ENCODE data around the gene TEPSIN.
"Not testable (repeated sequence)": the region's sequence is repeated elsewhere in the genome, so short reads cannot be mapped to it uniquely, and the experiment has no call there.

The TEPSIN gene

GRCh38 chr17:81232616-81233241 lies 6.1 kb downstream of the TEPSIN start:
- Mint-ChIP-seq H3K27ac (no peak overlapping the region), H3K36me3 (peaks cover 28 to 33% of the 10 kb centered on the region in 2 donors), H3K27me3 (no peaks in the 10 kb centered on the region), H3K4me3 (no peak overlapping the region), H3K9me3 (no peaks in the 10 kb centered on the region), H3K4me1 (peaks cover 33 to 49% of the 10 kb centered on the region in 2 donors)
- ATAC-seq (replicated peaks) = no peak
- DNase-seq = no peak

GRCh38 chr17:81231766-81232581 lies 6.9 kb downstream of the TEPSIN start:
- peaks cover 28 to 37% of the 10 kb centered on the region in 2 donors for H3K36me3 Mint-ChIP-seq
- H3K27ac Mint-ChIP-seq = no peak overlapping the region
- no peak for DNase-seq
- no peak overlapping the region for H3K4me3 Mint-ChIP-seq
- no peak for ATAC-seq (replicated peaks)
- H3K9me3 Mint-ChIP-seq = no peaks in the 10 kb centered on the region
- peaks cover 31 to 47% of the 10 kb centered on the region in 2 donors for H3K4me1 Mint-ChIP-seq
- H3K27me3 Mint-ChIP-seq = no peaks in the 10 kb centered on the region

- Mint-ChIP-seq H3K9me3 (no peaks in the 10 kb centered on the region), H3K27me3 (no peaks in the 10 kb centered on the region), H3K4me3 (no peak overlapping the region), H3K36me3 (peaks cover 28 to 35% of the 10 kb centered on the region in 2 donors), H3K4me1 (peaks cover 30 to 40% of the 10 kb centered on the region in 2 donors), H3K27ac (peak overlapping the region; percentile 16)
- no peak for ATAC-seq (replicated peaks)
- no peak for DNase-seq
These were observed 7.7 kb downstream of the TEPSIN start for GRCh38 chr17:81231121-81231645.

GRCh38 chr17:81230043-81230820 lies 8.6 kb downstream of the TEPSIN start:
- Mint-ChIP-seq H3K27me3 (no peaks in the 10 kb centered on the region), H3K4me3 (no peak overlapping the region)
- no peak for ATAC-seq (replicated peaks)

GRCh38 chr17:81229666-81229920 lies 9.3 kb downstream of the TEPSIN start:
- Mint-ChIP-seq H3K36me3 (peaks cover 23 to 26% of the 10 kb centered on the region in 2 donors), H3K27me3 (no peaks in the 10 kb centered on the region), H3K27ac (peak overlapping the region; percentile 75), H3K4me3 (no peak overlapping the region), H3K9me3 (no peaks in the 10 kb centered on the region), H3K4me1 (peaks cover 22 to 29% of the 10 kb centered on the region in 2 donors)
- no peak for ATAC-seq (replicated peaks)
- no peak for DNase-seq

More at GRCh38 chr17:81230043-81230820, 8.6 kb downstream of the TEPSIN start:
- H3K27ac Mint-ChIP-seq = no peak overlapping the region
- H3K9me3 Mint-ChIP-seq = no peaks in the 10 kb centered on the region
- no peak for DNase-seq
- peaks cover 27 to 32% of the 10 kb centered on the region in 2 donors for H3K36me3 Mint-ChIP-seq
- H3K4me1 Mint-ChIP-seq = peaks cover 28 to 36% of the 10 kb centered on the region in 2 donors

GRCh38 chr17:81228834-81229665 lies 9.8 kb downstream of the TEPSIN start:
- H3K9me3 Mint-ChIP-seq = no peaks in the 10 kb centered on the region
- H3K36me3 Mint-ChIP-seq = peaks cover 18 to 24% of the 10 kb centered on the region in 2 donors
- H3K4me1 Mint-ChIP-seq = peaks cover 20 to 27% of the 10 kb centered on the region in 2 donors
- ATAC-seq (replicated peaks) (peak; percentile 26 to 28), DNase-seq (no peak)
- peak overlapping the region; percentile 73 for H3K27ac Mint-ChIP-seq
- no peak overlapping the region for H3K4me3 Mint-ChIP-seq
- H3K27me3 Mint-ChIP-seq = no peaks in the 10 kb centered on the region

GRCh38 chr17:81228420-81228819 lies 10.4 kb downstream of the TEPSIN start:
- Mint-ChIP-seq H3K4me3 (no peak overlapping the region), H3K27me3 (no peaks in the 10 kb centered on the region), H3K36me3 (peaks cover 18 to 24% of the 10 kb centered on the region in 2 donors), H3K27ac (peak overlapping the region; percentile 73), H3K4me1 (peaks cover 25 to 33% of the 10 kb centered on the region in 2 donors), H3K9me3 (no peaks in the 10 kb centered on the region)
- ATAC-seq (replicated peaks) = peak; percentile 87 to 89
- peak; percentile 55 for DNase-seq

GRCh38 chr17:81227630-81228029 lies 11.2 kb downstream of the TEPSIN start:
- DNase-seq; ATAC-seq (replicated peaks); H3K4me3 Mint-ChIP-seq; H3K27me3 Mint-ChIP-seq; H3K27ac Mint-ChIP-seq; H3K9me3 Mint-ChIP-seq: not testable (repeated sequence)
- Mint-ChIP-seq H3K4me1 (peaks cover 26 to 36% of the 10 kb centered on the region in 2 donors), H3K36me3 (peaks cover 18 to 24% of the 10 kb centered on the region in 2 donors)

- Mint-ChIP-seq H3K27me3 (no peaks in the 10 kb centered on the region), H3K36me3 (peaks cover 10 to 12% of the 10 kb centered on the region in 2 donors), H3K4me1 (peaks cover 22 to 38% of the 10 kb centered on the region in 2 donors), H3K4me3 (peak overlapping the region; percentile 84 to 88), H3K9me3 (no peaks in the 10 kb centered on the region), H3K27ac (peak overlapping the region; percentile 96)
- ATAC-seq (replicated peaks) (peak; percentile 21 to 22), DNase-seq (no peak)
These were observed 15.1 kb downstream of the TEPSIN start for GRCh38 chr17:81223762-81224130.

GRCh38 chr17:81222906-81223761 lies 15.7 kb downstream of the TEPSIN start, which contains the start of gene CEP131:
CEP131 (minus strand) TSS chr17:81222965; CDS start chr17:81220056, 2,909 bp downstream.
- Mint-ChIP-seq H3K4me1 (peaks cover 17 to 32% of the 10 kb centered on the region in 2 donors), H3K27me3 (no peaks in the 10 kb centered on the region), H3K4me3 (peak within 1 kb of the TSS; percentile 84 to 88), H3K36me3 (peaks cover 10% of the 10 kb centered on the region in 2 donors), H3K27ac (peak within 1 kb of the TSS; percentile 96), H3K9me3 (no peaks in the 10 kb centered on the region)
- DNase-seq (peak; percentile 99), ATAC-seq (replicated peaks) (peak; percentile 95)

GRCh38 chr17:81222620-81222905 lies 16.3 kb downstream of the TEPSIN start:
- peaks cover 7 to 13% of the 10 kb centered on the region in 2 donors for H3K36me3 Mint-ChIP-seq
- H3K27ac Mint-ChIP-seq = no peak overlapping the region
- H3K4me3 Mint-ChIP-seq = peak overlapping the region; percentile 79 to 88
- H3K4me1 Mint-ChIP-seq = peaks cover 14 to 26% of the 10 kb centered on the region in 2 donors
- no peak for DNase-seq
- peak; percentile 1 to 5 for ATAC-seq (replicated peaks)
- no peaks in the 10 kb centered on the region for H3K27me3 Mint-ChIP-seq
- no peaks in the 10 kb centered on the region for H3K9me3 Mint-ChIP-seq

GRCh38 chr17:81221842-81222619 lies 16.8 kb downstream of the TEPSIN start:
- peaks cover 8 to 13% of the 10 kb centered on the region in 2 donors for H3K36me3 Mint-ChIP-seq
- no peak for ATAC-seq (replicated peaks)
- DNase-seq = no peak
- peak overlapping the region; percentile 25 for H3K27ac Mint-ChIP-seq
- H3K27me3 Mint-ChIP-seq = no peaks in the 10 kb centered on the region
- peak overlapping the region; percentile 64 to 88 for H3K4me3 Mint-ChIP-seq
- no peaks in the 10 kb centered on the region for H3K9me3 Mint-ChIP-seq
- peaks cover 13 to 23% of the 10 kb centered on the region in 2 donors for H3K4me1 Mint-ChIP-seq
